ENCODE data around the gene DHX35. TPM values are rescaled to one million over a fixed set of nuclear protein-coding genes. Genes with fewer than 3 reads are reported as not detected.

DHX35 gene
- polyA plus RNA-seq, 1 donor from 2014 or later = 21.3 TPM

DNA sequence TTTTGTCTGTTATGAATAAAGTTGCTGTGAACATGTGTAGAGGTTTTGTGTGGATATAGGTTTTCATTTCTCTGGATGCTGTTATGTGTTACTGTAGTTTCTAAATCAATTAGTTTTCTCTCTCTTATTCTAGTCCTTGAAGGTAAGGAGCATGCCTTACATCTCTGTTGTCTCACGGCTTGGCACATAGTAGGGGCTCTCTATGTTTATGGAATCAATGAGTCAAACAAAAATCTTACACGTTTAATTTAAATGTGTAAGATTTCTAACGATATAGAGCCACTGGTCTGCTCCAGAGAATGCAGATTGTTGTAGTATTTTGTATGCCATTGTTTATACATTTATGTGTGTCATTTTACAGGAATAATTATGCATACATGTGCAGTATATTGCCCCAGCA is 15.3 kb upstream of the DHX35 start:
- no peak overlapping the region for H3K9ac ChIP-seq (ENCODE audit: low read length)
- H3K27ac ChIP-seq (ENCODE audit: low read length) = no peak overlapping the region
- H3K9me2 ChIP-seq (ENCODE audit: insufficient read depth, low read length) = no peaks in the 10 kb centered on the region
- H4K20me1 ChIP-seq (ENCODE audit: insufficient read depth) = no peaks in the 10 kb centered on the region
- H3K36me3 ChIP-seq (ENCODE audit: insufficient read depth, low read length) = no peaks in the 10 kb centered on the region
- H3K79me2 ChIP-seq (replicated peaks; ENCODE audit: insufficient read depth, low read length) = no peaks in the 10 kb centered on the region
- H3K27me3 ChIP-seq (ENCODE audit: insufficient read depth, low read depth, low read length) = no peaks in the 10 kb centered on the region
- H3K4me3 ChIP-seq (ENCODE audit: low read length) = no peak overlapping the region
- no peaks in the 10 kb centered on the region for H3F3A ChIP-seq (ENCODE audit: insufficient read depth, low read length, poor library complexity, severe bottlenecking)
- TF ChIP-seq MXI1 (conservative IDR thresholded peaks at IDR 0.05; ENCODE audit: poor library complexity, severe bottlenecking) (no peak), EP300 (conservative IDR thresholded peaks at IDR 0.05; ENCODE audit: poor library complexity, severe bottlenecking) (no peak), EZH2 (IDR thresholded peaks at IDR 0.05; ENCODE audit: borderline replicate concordance, insufficient read depth, low read length, poor library complexity, severe bottlenecking) (no peak), RAD21 (conservative IDR thresholded peaks at IDR 0.05) (no peak), TAF1 (IDR thresholded peaks at IDR 0.05; ENCODE audit: low read depth) (no peak), SMC3 (conservative IDR thresholded peaks at IDR 0.05; ENCODE audit: poor library complexity) (no peak), POLR2AphosphoS5 (IDR thresholded peaks at IDR 0.05) (no peak)
- TF ChIP-seq, protein P1, sequence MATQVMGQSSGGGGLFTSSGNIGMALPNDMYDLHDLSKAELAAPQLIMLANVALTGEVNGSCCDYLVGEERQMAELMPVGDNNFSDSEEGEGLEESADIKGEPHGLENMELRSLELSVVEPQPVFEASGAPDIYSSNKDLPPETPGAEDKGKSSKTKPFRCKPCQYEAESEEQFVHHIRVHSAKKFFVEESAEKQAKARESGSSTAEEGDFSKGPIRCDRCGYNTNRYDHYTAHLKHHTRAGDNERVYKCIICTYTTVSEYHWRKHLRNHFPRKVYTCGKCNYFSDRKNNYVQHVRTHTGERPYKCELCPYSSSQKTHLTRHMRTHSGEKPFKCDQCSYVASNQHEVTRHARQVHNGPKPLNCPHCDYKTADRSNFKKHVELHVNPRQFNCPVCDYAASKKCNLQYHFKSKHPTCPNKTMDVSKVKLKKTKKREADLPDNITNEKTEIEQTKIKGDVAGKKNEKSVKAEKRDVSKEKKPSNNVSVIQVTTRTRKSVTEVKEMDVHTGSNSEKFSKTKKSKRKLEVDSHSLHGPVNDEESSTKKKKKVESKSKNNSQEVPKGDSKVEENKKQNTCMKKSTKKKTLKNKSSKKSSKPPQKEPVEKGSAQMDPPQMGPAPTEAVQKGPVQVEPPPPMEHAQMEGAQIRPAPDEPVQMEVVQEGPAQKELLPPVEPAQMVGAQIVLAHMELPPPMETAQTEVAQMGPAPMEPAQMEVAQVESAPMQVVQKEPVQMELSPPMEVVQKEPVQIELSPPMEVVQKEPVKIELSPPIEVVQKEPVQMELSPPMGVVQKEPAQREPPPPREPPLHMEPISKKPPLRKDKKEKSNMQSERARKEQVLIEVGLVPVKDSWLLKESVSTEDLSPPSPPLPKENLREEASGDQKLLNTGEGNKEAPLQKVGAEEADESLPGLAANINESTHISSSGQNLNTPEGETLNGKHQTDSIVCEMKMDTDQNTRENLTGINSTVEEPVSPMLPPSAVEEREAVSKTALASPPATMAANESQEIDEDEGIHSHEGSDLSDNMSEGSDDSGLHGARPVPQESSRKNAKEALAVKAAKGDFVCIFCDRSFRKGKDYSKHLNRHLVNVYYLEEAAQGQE (IDR thresholded peaks at IDR 0.05; ENCODE audit: borderline replicate concordance) = no peak
- TF ChIP-seq, protein P2, sequence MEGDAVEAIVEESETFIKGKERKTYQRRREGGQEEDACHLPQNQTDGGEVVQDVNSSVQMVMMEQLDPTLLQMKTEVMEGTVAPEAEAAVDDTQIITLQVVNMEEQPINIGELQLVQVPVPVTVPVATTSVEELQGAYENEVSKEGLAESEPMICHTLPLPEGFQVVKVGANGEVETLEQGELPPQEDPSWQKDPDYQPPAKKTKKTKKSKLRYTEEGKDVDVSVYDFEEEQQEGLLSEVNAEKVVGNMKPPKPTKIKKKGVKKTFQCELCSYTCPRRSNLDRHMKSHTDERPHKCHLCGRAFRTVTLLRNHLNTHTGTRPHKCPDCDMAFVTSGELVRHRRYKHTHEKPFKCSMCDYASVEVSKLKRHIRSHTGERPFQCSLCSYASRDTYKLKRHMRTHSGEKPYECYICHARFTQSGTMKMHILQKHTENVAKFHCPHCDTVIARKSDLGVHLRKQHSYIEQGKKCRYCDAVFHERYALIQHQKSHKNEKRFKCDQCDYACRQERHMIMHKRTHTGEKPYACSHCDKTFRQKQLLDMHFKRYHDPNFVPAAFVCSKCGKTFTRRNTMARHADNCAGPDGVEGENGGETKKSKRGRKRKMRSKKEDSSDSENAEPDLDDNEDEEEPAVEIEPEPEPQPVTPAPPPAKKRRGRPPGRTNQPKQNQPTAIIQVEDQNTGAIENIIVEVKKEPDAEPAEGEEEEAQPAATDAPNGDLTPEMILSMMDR (IDR thresholded peaks at IDR 0.05; ENCODE audit: poor library complexity, severe bottlenecking) = no peak
- no peak overlapping the region for H3K4me2 ChIP-seq (ENCODE audit: low read length)
- no peaks in the 10 kb centered on the region for H3K9me3 ChIP-seq (ENCODE audit: low read length)
- H2AFZ ChIP-seq (ENCODE audit: low read depth, low read length) = no peak overlapping the region

DNA sequence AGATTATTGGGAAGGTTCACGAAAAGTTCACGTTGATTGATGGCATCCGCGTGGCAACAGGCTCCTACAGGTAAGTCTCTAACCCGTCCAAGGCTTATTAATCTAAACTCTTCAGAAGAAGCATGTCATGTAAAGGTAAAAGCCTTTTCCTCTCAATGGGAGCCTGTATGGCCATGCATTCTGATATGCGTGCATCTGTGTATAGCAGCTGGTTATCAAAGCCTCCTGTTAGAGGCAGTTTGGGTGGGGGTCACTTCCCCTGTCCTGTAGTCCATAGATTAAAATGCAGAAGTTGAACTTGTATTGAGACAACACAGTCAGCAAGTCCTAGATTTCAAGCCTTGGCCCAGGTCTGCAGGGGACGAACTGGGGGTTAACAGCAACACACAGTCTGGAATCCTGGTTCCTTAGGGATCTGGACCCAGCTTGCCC is 14.2 kb upstream of the DHX35 start:
- Histone ChIP-seq H3K9ac (ENCODE audit: low read length) (no peak overlapping the region), H3F3A (ENCODE audit: insufficient read depth, low read length, poor library complexity, severe bottlenecking) (no peaks in the 10 kb centered on the region), H3K27ac (ENCODE audit: low read length) (no peak overlapping the region), H3K4me2 (ENCODE audit: low read length) (no peak overlapping the region), H3K79me2 (replicated peaks; ENCODE audit: insufficient read depth, low read length) (no peaks in the 10 kb centered on the region), H4K20me1 (ENCODE audit: insufficient read depth) (no peaks in the 10 kb centered on the region), H3K9me2 (ENCODE audit: insufficient read depth, low read length) (no peaks in the 10 kb centered on the region), H3K36me3 (ENCODE audit: insufficient read depth, low read length) (no peaks in the 10 kb centered on the region), H3K9me3 (ENCODE audit: low read length) (no peaks in the 10 kb centered on the region), H2AFZ (ENCODE audit: low read depth, low read length) (no peak overlapping the region), H3K27me3 (ENCODE audit: insufficient read depth, low read depth, low read length) (no peaks in the 10 kb centered on the region), H3K4me3 (ENCODE audit: low read length) (no peak overlapping the region)
- no peak for TF ChIP-seq EP300 (conservative IDR thresholded peaks at IDR 0.05; ENCODE audit: poor library complexity, severe bottlenecking)
- TF ChIP-seq SMC3 (conservative IDR thresholded peaks at IDR 0.05; ENCODE audit: poor library complexity) = no peak
- TF ChIP-seq, protein P2 (IDR thresholded peaks at IDR 0.05; ENCODE audit: poor library complexity, severe bottlenecking) = no peak
- TF ChIP-seq TAF1 (IDR thresholded peaks at IDR 0.05; ENCODE audit: low read depth) = no peak
- TF ChIP-seq RAD21 (conservative IDR thresholded peaks at IDR 0.05) = no peak
- TF ChIP-seq, protein P1 (IDR thresholded peaks at IDR 0.05; ENCODE audit: borderline replicate concordance) = no peak
- no peak for TF ChIP-seq EZH2 (IDR thresholded peaks at IDR 0.05; ENCODE audit: borderline replicate concordance, insufficient read depth, low read length, poor library complexity, severe bottlenecking)
- TF ChIP-seq POLR2AphosphoS5 (IDR thresholded peaks at IDR 0.05) = no peak
- TF ChIP-seq MXI1 (conservative IDR thresholded peaks at IDR 0.05; ENCODE audit: poor library complexity, severe bottlenecking) = no peak

Measured in neural cell (in vitro differentiated cells).